H9 (cell line): ENCODE data around the gene FMN1. TPM values are rescaled to one million over a fixed set of nuclear protein-coding genes. Genes with fewer than 3 reads are reported as not detected.

Experiments used
- DNase-seq: peaks from one replicate; pipeline ENCODE4 v3.0.0-alpha.2; 2017
- H2AFZ ChIP-seq: one replicate; pipeline ENCODE4 v1.6.1; 2013; ENCODE audit warnings: mild to moderate bottlenecking, low read length, control low read depth, moderate library complexity
- H2AK5ac ChIP-seq: 2 replicates; pipeline ENCODE4 v1.6.1; 2013; ENCODE audit warnings: low read length, control low read depth, mixed read lengths; ENCODE audit not compliant: insufficient read length
- H2BK120ac ChIP-seq: one replicate; pipeline ENCODE4 v1.6.1; 2013; ENCODE audit warnings: low read depth, mild to moderate bottlenecking, low read length, control low read depth, inconsistent platforms; ENCODE audit not compliant: poor library complexity, severe bottlenecking
- H2BK12ac ChIP-seq: 2 replicates; pipeline ENCODE4 v1.6.1; 2013; ENCODE audit warnings: low read length, control low read depth, mixed read lengths, low read depth; ENCODE audit not compliant: insufficient read length
- H2BK15ac ChIP-seq: 2 replicates; pipeline ENCODE4 v1.6.1; 2013; ENCODE audit warnings: low read depth, low read length, control low read depth
- H2BK20ac ChIP-seq: one replicate; pipeline ENCODE4 v1.6.1; 2013; ENCODE audit warnings: low read depth, mild to moderate bottlenecking, low read length, control low read depth, inconsistent platforms; ENCODE audit not compliant: poor library complexity, severe bottlenecking
- H2BK5ac ChIP-seq: 2 replicates; pipeline ENCODE4 v1.6.1; 2013; ENCODE audit warnings: low read length, control low read depth, mixed read lengths; ENCODE audit not compliant: insufficient read length
- H3K14ac ChIP-seq: 2 replicates; pipeline ENCODE4 v1.6.1; 2013; ENCODE audit warnings: low read length, control low read depth; ENCODE audit not compliant: insufficient read depth
- H3K18ac ChIP-seq: 2 replicates; pipeline ENCODE4 v1.6.1; 2013; ENCODE audit warnings: low read depth, mild to moderate bottlenecking, mixed read lengths, low read length, control low read depth; ENCODE audit not compliant: insufficient read length
- H3K23ac ChIP-seq: 2 replicates; pipeline ENCODE4 v1.6.1; 2013; ENCODE audit warnings: low read length, control low read depth, mixed read lengths, low read depth; ENCODE audit not compliant: insufficient read length
- H3K23me2 ChIP-seq: 2 replicates; pipeline ENCODE4 v1.6.1; 2013; ENCODE audit warnings: low read depth, mild to moderate bottlenecking, mixed read lengths, low read length, control low read depth; ENCODE audit not compliant: insufficient read length, poor library complexity, severe bottlenecking
- H3K27ac ChIP-seq: 2 replicates; pipeline ENCODE4 v1.5.1; 2013; ENCODE audit warnings: low read length, control low read depth, mixed read lengths, low read depth; ENCODE audit not compliant: insufficient read length
- H3K27me3 ChIP-seq: 2 replicates; pipeline ENCODE4 v1.6.1; 2013; ENCODE audit warnings: low read length, control low read depth, inconsistent platforms; ENCODE audit not compliant: insufficient read depth
- H3K4ac ChIP-seq: 2 replicates; pipeline ENCODE4 v1.6.1; 2013; ENCODE audit warnings: low read depth, mild to moderate bottlenecking, control low read depth, inconsistent platforms, low read length, moderate library complexity
- H3K4me1 ChIP-seq: 2 replicates; pipeline ENCODE4 v1.6.1; 2013; ENCODE audit warnings: low read length, control low read depth, inconsistent platforms; ENCODE audit not compliant: insufficient read depth
- H3K4me2 ChIP-seq: 2 replicates; pipeline ENCODE4 v1.6.1; 2013; ENCODE audit warnings: low read length, control low read depth, mixed read lengths; ENCODE audit not compliant: insufficient read length, insufficient read depth
- H3K56ac ChIP-seq: 2 replicates; pipeline ENCODE4 v1.6.1; 2013; ENCODE audit warnings: low read depth, mild to moderate bottlenecking, mixed read lengths, low read length, control low read depth; ENCODE audit not compliant: insufficient read length
- H3K79me1 ChIP-seq: 2 replicates; pipeline ENCODE4 v1.6.1; 2013; ENCODE audit warnings: low read depth, mild to moderate bottlenecking, moderate library complexity, low read length, control low read depth, inconsistent platforms; ENCODE audit not compliant: insufficient read depth, poor library complexity, severe bottlenecking
- H3K79me2 ChIP-seq: 2 replicates; pipeline ENCODE4 v1.6.1; 2013; ENCODE audit warnings: low read length, control low read depth, inconsistent platforms; ENCODE audit not compliant: insufficient read depth
- H3K9ac ChIP-seq: 2 replicates; pipeline ENCODE4 v1.6.1; 2013; ENCODE audit warnings: low read length, control low read depth, mixed read lengths; ENCODE audit not compliant: insufficient read length; ENCODE audit errors: extremely low read depth
- H3K9me3 ChIP-seq: one replicate; pipeline ENCODE4 v1.6.1; 2013; ENCODE audit warnings: low read depth, low read length, inconsistent platforms; ENCODE audit not compliant: control insufficient read depth
- H3T11ph ChIP-seq: one replicate; pipeline ENCODE4 v1.6.1; 2013; ENCODE audit warnings: mild to moderate bottlenecking, low read length, control low read depth, inconsistent platforms
- H4K20me1 ChIP-seq: one replicate; pipeline ENCODE4 v1.6.1; 2013; ENCODE audit not compliant: control insufficient read depth, insufficient read length, insufficient read depth
- H4K5ac ChIP-seq: 2 replicates; pipeline ENCODE4 v1.6.1; 2013; ENCODE audit warnings: low read depth, mild to moderate bottlenecking, mixed read lengths, low read length, control low read depth; ENCODE audit not compliant: insufficient read length
- H4K8ac ChIP-seq: replicated peaks from 2 replicates; pipeline ENCODE4 v1.6.1; 2013; ENCODE audit warnings: low read length, control low read depth, mixed read lengths, low read depth; ENCODE audit not compliant: insufficient read length
- H4K91ac ChIP-seq: 2 replicates; pipeline ENCODE4 v1.6.1; 2013; ENCODE audit warnings: low read depth, mild to moderate bottlenecking, moderate library complexity, mixed read lengths, low read length, control low read depth; ENCODE audit not compliant: insufficient read length
- H3K27ac Mint-ChIP-seq, 3 experiments: 2 replicates in 2 of 3; 3 replicates in 1 of 3; pipeline ENCODE4 v1.8.0; 2020 to 2021; ENCODE audit warnings: mixed read lengths in 3 of 3, mild to moderate bottlenecking in 1 of 3, moderate library complexity in 1 of 3
- H3K27me3 Mint-ChIP-seq: 2 replicates; pipeline ENCODE4 v1.8.0; 2021; ENCODE audit warnings: low read depth, mild to moderate bottlenecking, moderate library complexity, mixed read lengths
- H3K36me3 Mint-ChIP-seq, 3 experiments: 2 replicates in 2 of 3; 3 replicates in 1 of 3; pipeline ENCODE4 v1.8.0; 2020 to 2021; ENCODE audit warnings: low read depth in 3 of 3, mixed read lengths in 3 of 3; ENCODE audit not compliant: insufficient read depth in 1 of 3
- H3K4me1 Mint-ChIP-seq, 2 experiments: 2 replicates each; pipeline ENCODE4 v1.8.0; 2020; ENCODE audit warnings: mixed read lengths in 2 of 2
- H3K4me3 Mint-ChIP-seq, 2 experiments: 2 replicates in 1 of 2; 3 replicates in 1 of 2; pipeline ENCODE4 v1.8.0; 2020 to 2021; ENCODE audit warnings: mild to moderate bottlenecking in 2 of 2, mixed read lengths in 2 of 2, moderate library complexity in 1 of 2
- H3K9me3 Mint-ChIP-seq, 2 experiments: 2 replicates in 1 of 2; 3 replicates in 1 of 2; pipeline ENCODE4 v1.8.0; 2020; ENCODE audit warnings: mild to moderate bottlenecking in 2 of 2, mixed read lengths in 2 of 2, moderate library complexity in 1 of 2
- WGBS: extraction: QIAGEN DNeasy Blood & Tissue Kit; methylation state at CpG from one replicate; pipeline ENCODE4 v1.1.7; 2013; ENCODE audit warnings: missing lambda C conversion rate, low lambda C conversion rate, mixed read lengths; ENCODE audit not compliant: insufficient read length; ENCODE audit errors: extremely low coverage; 5-methylcytosine and 5-hydroxymethylcytosine counted together
- total RNA-seq: library from RNA; stranded (reverse); gene quantifications from 2 replicates; pipeline ENCODE4 v1.2.1, GENCODE V29; 2021
- TF ChIP-seq, protein P1 (sequence below): fragments of 200-600 bp; sonication (generic); conservative IDR thresholded peaks from 3 replicates; pipeline ENCODE4 v1.8.0; 2021; ENCODE audit warnings: antibody characterized with exemption, mild to moderate bottlenecking

FMN1 gene
- total RNA-seq, 1 experiment from 2014 or later: 1.9 TPM

DNA sequence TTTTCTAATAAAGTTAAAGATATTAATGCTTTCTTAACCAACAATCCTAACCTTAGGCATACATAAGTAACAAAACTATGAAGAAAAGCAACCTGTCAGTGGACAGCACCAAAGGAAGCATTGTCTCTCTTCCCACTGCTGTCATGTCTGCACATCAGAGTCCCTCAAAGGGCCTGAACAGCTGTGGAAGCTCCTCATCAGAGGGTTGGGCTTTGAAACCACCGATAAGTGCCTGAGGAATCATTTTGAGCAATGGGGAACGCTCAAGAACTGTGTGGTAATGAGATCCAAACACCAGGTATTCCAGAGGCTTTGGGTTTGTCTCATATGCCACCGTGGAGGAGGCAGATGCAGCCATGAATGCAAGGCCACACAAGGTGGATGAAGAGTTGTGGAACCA lies 182.5 kb downstream of the FMN1 start:
- H3K18ac ChIP-seq: no peak overlapping the region
- H3K36me3 Mint-ChIP-seq: no peaks in the 10 kb centered on the region
- 0 out of 5 replicates have a peak, but pooled peaks cover 0 to 3% of the 10 kb centered on the region in 2 experiments for H3K9me3 Mint-ChIP-seq
- no peaks in the 10 kb centered on the region for H3K4me1 ChIP-seq
- H3K14ac ChIP-seq: no peak overlapping the region
- no peak overlapping the region for H3K4ac ChIP-seq
- no peak overlapping the region for H3K9ac ChIP-seq
- no peak overlapping the region for H2BK5ac ChIP-seq
- no peaks in the 10 kb centered on the region for H3K23me2 ChIP-seq
- no peak overlapping the region for H3K4me2 ChIP-seq
- TF ChIP-seq, protein P1, sequence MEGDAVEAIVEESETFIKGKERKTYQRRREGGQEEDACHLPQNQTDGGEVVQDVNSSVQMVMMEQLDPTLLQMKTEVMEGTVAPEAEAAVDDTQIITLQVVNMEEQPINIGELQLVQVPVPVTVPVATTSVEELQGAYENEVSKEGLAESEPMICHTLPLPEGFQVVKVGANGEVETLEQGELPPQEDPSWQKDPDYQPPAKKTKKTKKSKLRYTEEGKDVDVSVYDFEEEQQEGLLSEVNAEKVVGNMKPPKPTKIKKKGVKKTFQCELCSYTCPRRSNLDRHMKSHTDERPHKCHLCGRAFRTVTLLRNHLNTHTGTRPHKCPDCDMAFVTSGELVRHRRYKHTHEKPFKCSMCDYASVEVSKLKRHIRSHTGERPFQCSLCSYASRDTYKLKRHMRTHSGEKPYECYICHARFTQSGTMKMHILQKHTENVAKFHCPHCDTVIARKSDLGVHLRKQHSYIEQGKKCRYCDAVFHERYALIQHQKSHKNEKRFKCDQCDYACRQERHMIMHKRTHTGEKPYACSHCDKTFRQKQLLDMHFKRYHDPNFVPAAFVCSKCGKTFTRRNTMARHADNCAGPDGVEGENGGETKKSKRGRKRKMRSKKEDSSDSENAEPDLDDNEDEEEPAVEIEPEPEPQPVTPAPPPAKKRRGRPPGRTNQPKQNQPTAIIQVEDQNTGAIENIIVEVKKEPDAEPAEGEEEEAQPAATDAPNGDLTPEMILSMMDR: no peak
- H3K27me3 ChIP-seq: no peaks in the 10 kb centered on the region
- H3K79me1 ChIP-seq: no peaks in the 10 kb centered on the region
- H3K4me1 Mint-ChIP-seq: peaks cover 31% of the 10 kb centered on the region in 2 experiments
- no peak overlapping the region for H4K8ac ChIP-seq
- H2BK20ac ChIP-seq: no peak overlapping the region
- H2BK12ac ChIP-seq: no peak overlapping the region
- H3K9me3 ChIP-seq: no peaks in the 10 kb centered on the region
- no peak overlapping the region for H3K56ac ChIP-seq
- no peak overlapping the region for H3K23ac ChIP-seq
- H4K91ac ChIP-seq: no peak overlapping the region
- no peaks in the 10 kb centered on the region for H3K79me2 ChIP-seq
- H3K27me3 Mint-ChIP-seq: no peaks in the 10 kb centered on the region; the same call in 1 of the 2 replicates
- H2BK15ac ChIP-seq: no peak overlapping the region
- H3K27ac Mint-ChIP-seq: no peak overlapping the region
- no peak overlapping the region for H2AFZ ChIP-seq
- no peak overlapping the region for H3T11ph ChIP-seq
- H4K5ac ChIP-seq: no peak overlapping the region
- WGBS: no CpG with 5 or more reads among the region's 3 CpGs
- no peak overlapping the region for H2AK5ac ChIP-seq
- H3K27ac ChIP-seq: no peak overlapping the region
- no peak for DNase-seq
- H4K20me1 ChIP-seq: no peaks in the 10 kb centered on the region
- no peak overlapping the region for H3K4me3 Mint-ChIP-seq
- no peak overlapping the region for H2BK120ac ChIP-seq
